A673 (cell line): ENCODE data around the gene EFR3B. TPM values are rescaled to one million over a fixed set of nuclear protein-coding genes. Genes with fewer than 3 reads are reported as not detected.

Source experiments
- BruUV-seq: library from RNA; stranded (reverse); fragments of 400-500 nt; replicated peaks from 2 replicates; lab custom pipeline; 2021; lab: Mats Ljungman, UMichigan
- CTCF ChIA-PET: fragments of 300-600 bp; sonication (Branson Sonifier 250); formaldehyde crosslinking; loops from one replicate; lab custom pipeline; 2022; ENCODE audit warnings: antibody characterized with exemption; lab: Charles Lee
- POLR2A ChIA-PET: fragments of 300-600 bp; sonication (Branson Sonifier 250); formaldehyde crosslinking; loops from one replicate; lab custom pipeline; 2022; ENCODE audit warnings: antibody characterized with exemption; ENCODE audit not compliant: low non-redundant PET; lab: Charles Lee
- DNase-seq: peaks from one replicate; pipeline ENCODE4 v3.0.0-alpha.2; 2015; ENCODE audit warnings: low spot score
- H3K27ac ChIP-seq: fragments of 200-600 bp; sonication (generic); 2 replicates; pipeline ENCODE4 v1.5.1; 2016; ENCODE audit warnings: mixed run types, low read depth, mild to moderate bottlenecking, mixed read lengths, antibody characterized with exemption, low read length; ENCODE audit not compliant: poor library complexity, severe bottlenecking
- H3K27me3 ChIP-seq: fragments of 200-600 bp; sonication (generic); replicated peaks from 2 replicates; pipeline ENCODE4 v1.6.1; 2017; ENCODE audit warnings: mixed run types, low read depth, mild to moderate bottlenecking, mixed read lengths, antibody characterized with exemption, low read length; ENCODE audit not compliant: insufficient read depth, poor library complexity
- H3K36me3 ChIP-seq: fragments of 200-600 bp; sonication (generic); 2 replicates; pipeline ENCODE4 v1.6.1; 2016; ENCODE audit warnings: mixed run types, mild to moderate bottlenecking, mixed read lengths, antibody characterized with exemption, low read length; ENCODE audit not compliant: insufficient read depth, poor library complexity, severe bottlenecking
- H3K4me1 ChIP-seq: fragments of 200-600 bp; sonication (generic); 2 replicates; pipeline ENCODE4 v1.6.1; 2017; ENCODE audit warnings: mixed run types, mild to moderate bottlenecking, mixed read lengths, antibody characterized with exemption, low read length; ENCODE audit not compliant: insufficient read depth, poor library complexity, severe bottlenecking
- H3K4me3 ChIP-seq: fragments of 200-600 bp; sonication (generic); 2 replicates; pipeline ENCODE4 v1.5.1; 2016; ENCODE audit warnings: low read depth, mixed run types, mild to moderate bottlenecking, mixed read lengths, low read length; ENCODE audit not compliant: poor library complexity, severe bottlenecking
- H3K9me3 ChIP-seq: fragments of 200-600 bp; sonication (generic); 2 replicates; pipeline ENCODE4 v1.6.1; 2016; ENCODE audit warnings: mixed run types, low read depth, mild to moderate bottlenecking, mixed read lengths, antibody characterized with exemption, low read length; ENCODE audit not compliant: poor library complexity, severe bottlenecking
- EZH2 ChIP-seq: fragments of 200-600 bp; sonication (generic); IDR thresholded peaks from 2 replicates; pipeline ENCODE4 v1.6.1; 2017; ENCODE audit warnings: borderline replicate concordance, low read depth, mild to moderate bottlenecking, mixed read lengths, antibody characterized with exemption, low read length; ENCODE audit not compliant: poor library complexity, severe bottlenecking
- intact Hi-C: fragments of 100-400 bp; cut with micrococcal nuclease; formaldehyde crosslinking; loops from one replicate; pipeline ENCODE4 v1.10.0; 2022; ENCODE audit not compliant: unreplicated experiment
- total RNA-seq: library from RNA; stranded (reverse); gene quantifications from 2 replicates; pipeline ENCODE4 v1.2.3, GENCODE V29; 2021
- TF ChIP-seq, protein P1 (sequence below): fragments of 300-800, 200-600 bp; sonication (generic); conservative IDR thresholded peaks from 2 replicates; pipeline ENCODE4 v1.5.1; 2017; ENCODE audit warnings: low read depth, mild to moderate bottlenecking, antibody characterized with exemption, low read length, moderate library complexity, mixed read lengths

The EFR3B gene
- total RNA-seq, 1 experiment from 2014 or later, result 1.0 TPM

GRCh38 chr2:25072606-25073005 is 30.7 kb downstream of the EFR3B start:
- peaks cover 20% of the 10 kb centered on the region for H3K4me1 ChIP-seq
- intact Hi-C loops, result no loop called here
- H3K27ac ChIP-seq, result no peak overlapping the region
- H3K27me3 ChIP-seq, result peaks cover 65% of the 10 kb centered on the region
- no peaks in the 10 kb centered on the region for H3K36me3 ChIP-seq
- ChIA-PET CTCF (no interaction called here), POLR2A (no interaction called here)
- no peaks in the 10 kb centered on the region for H3K9me3 ChIP-seq
- no peak for TF ChIP-seq EZH2
- TF ChIP-seq, protein P1, sequence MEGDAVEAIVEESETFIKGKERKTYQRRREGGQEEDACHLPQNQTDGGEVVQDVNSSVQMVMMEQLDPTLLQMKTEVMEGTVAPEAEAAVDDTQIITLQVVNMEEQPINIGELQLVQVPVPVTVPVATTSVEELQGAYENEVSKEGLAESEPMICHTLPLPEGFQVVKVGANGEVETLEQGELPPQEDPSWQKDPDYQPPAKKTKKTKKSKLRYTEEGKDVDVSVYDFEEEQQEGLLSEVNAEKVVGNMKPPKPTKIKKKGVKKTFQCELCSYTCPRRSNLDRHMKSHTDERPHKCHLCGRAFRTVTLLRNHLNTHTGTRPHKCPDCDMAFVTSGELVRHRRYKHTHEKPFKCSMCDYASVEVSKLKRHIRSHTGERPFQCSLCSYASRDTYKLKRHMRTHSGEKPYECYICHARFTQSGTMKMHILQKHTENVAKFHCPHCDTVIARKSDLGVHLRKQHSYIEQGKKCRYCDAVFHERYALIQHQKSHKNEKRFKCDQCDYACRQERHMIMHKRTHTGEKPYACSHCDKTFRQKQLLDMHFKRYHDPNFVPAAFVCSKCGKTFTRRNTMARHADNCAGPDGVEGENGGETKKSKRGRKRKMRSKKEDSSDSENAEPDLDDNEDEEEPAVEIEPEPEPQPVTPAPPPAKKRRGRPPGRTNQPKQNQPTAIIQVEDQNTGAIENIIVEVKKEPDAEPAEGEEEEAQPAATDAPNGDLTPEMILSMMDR, result no peak
- no TSS peak for BruUV-seq
- no peak for DNase-seq
- no peak overlapping the region for H3K4me3 ChIP-seq

DNA sequence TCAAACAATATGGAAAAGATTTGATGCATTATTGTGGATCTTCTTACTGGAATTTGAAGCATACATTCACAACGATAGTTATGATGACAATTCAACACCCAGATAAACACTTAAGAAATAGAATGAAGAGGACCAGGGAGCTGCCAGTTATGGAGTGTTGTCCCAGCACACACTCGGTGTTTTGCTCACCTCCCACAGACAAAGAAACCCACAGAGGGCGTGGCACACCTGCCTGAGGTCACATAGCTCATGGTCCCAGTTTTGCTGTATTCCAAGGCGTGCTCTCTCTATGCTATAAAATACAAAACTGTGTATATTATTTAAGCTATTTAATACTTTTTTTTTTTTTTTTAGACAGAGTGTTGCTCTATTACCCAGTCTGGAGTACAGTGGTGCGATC is 31.1 kb downstream of the EFR3B start:
- no peaks in the 10 kb centered on the region for H3K9me3 ChIP-seq
- no peak for DNase-seq
- POLR2A ChIA-PET, result no interaction called here

DNA sequence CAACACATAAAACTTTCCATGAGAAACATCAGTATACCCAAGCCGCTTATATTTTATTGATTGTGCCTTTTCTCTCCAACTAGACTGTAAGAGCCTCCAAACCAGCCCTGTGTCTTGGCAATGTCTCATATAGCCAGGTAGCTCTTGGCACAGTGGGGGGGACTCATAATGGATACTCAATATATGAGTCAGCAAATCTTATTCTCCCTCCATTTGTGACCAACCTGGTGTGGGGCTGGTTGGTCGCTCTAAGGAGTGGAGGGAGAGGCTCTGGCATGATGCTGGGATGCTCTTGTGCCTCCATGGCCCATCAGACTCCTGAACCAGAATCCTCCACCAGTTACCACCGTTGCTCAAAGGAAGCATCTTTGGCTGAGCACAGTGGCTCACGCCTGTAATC is 32.0 kb downstream of the EFR3B start:
- peaks cover 20% of the 10 kb centered on the region for H3K4me1 ChIP-seq
- no peak for DNase-seq
- no peaks in the 10 kb centered on the region for H3K9me3 ChIP-seq
- H3K4me3 ChIP-seq, result no peak overlapping the region
- intact Hi-C loops, result no loop called here
- ChIA-PET CTCF (no interaction called here), POLR2A (no interaction called here)
- TF ChIP-seq, protein P1, result no peak
- peaks cover 70% of the 10 kb centered on the region for H3K27me3 ChIP-seq
- no TSS peak for BruUV-seq
- H3K36me3 ChIP-seq, result no peaks in the 10 kb centered on the region
- no peak overlapping the region for H3K27ac ChIP-seq

More for the DNA sequence above, 31.1 kb downstream of the EFR3B start:
- no peak overlapping the region for H3K4me3 ChIP-seq
- TF ChIP-seq EZH2, result no peak
- TF ChIP-seq, protein P1, result no peak
- peaks cover 66% of the 10 kb centered on the region for H3K27me3 ChIP-seq
- H3K4me1 ChIP-seq, result peaks cover 20% of the 10 kb centered on the region
- BruUV-seq, result no TSS peak
- no peaks in the 10 kb centered on the region for H3K36me3 ChIP-seq
- intact Hi-C loops, result no loop called here
- H3K27ac ChIP-seq, result no peak overlapping the region
- CTCF ChIA-PET, result no interaction called here
